OCI-LY7 (cell line): ENCODE results near the gene UBA1. TPM values are rescaled to one million over a fixed set of nuclear protein-coding genes. Genes with fewer than 3 reads are reported as not detected.

ENCODE experiments used
- BruUV-seq: library from RNA; stranded (reverse); fragments of 400-500 nt; replicated peaks from 2 replicates; lab custom pipeline; 2021; lab: Mats Ljungman, UMichigan
- CTCF ChIA-PET: fragments of 300-600 bp; sonication (Branson Sonifier 250); formaldehyde crosslinking; loops from one replicate; lab custom pipeline; 2022; ENCODE audit warnings: antibody characterized with exemption; ENCODE audit not compliant: unreplicated experiment; lab: Charles Lee
- POLR2A ChIA-PET: fragments of 300-600 bp; sonication (Branson Sonifier 250); formaldehyde crosslinking; loops from one replicate; lab custom pipeline; 2022; ENCODE audit warnings: antibody characterized with exemption; lab: Charles Lee
- DNase-seq: peaks from one replicate; pipeline ENCODE4 v3.0.0-alpha.2; 2015; ENCODE audit warnings: low spot score
- H2AFZ ChIP-seq: fragments of 200-600 bp; sonication (generic), shearing (Covaris generic); 2 replicates; pipeline ENCODE4 v1.6.1; 2014; ENCODE audit warnings: mild to moderate bottlenecking, antibody characterized with exemption, low read length, moderate library complexity
- H3K27ac ChIP-seq: fragments of 200-600 bp; sonication (generic); 2 replicates; pipeline ENCODE4 v1.5.1; 2014; ENCODE audit warnings: mixed run types, low read depth, mild to moderate bottlenecking, moderate library complexity, low read length, inconsistent platforms; ENCODE audit not compliant: poor library complexity, severe bottlenecking
- H3K36me3 ChIP-seq: fragments of 200-600 bp; sonication (generic); 2 replicates; pipeline ENCODE4 v1.6.1; 2014; ENCODE audit warnings: mild to moderate bottlenecking, antibody characterized with exemption, low read length, moderate library complexity, mixed read lengths; ENCODE audit not compliant: insufficient read depth
- H3K4me1 ChIP-seq: fragments of 200-600 bp; sonication (generic); 2 replicates; pipeline ENCODE4 v1.5.1; 2014; ENCODE audit warnings: mild to moderate bottlenecking, low read length; ENCODE audit not compliant: insufficient read depth, poor library complexity, severe bottlenecking
- H3K4me2 ChIP-seq: fragments of 200-600 bp; sonication (generic); 2 replicates; pipeline ENCODE4 v1.6.1; 2014; ENCODE audit warnings: mild to moderate bottlenecking, low read length
- H3K4me3 ChIP-seq: fragments of 200-600 bp; sonication (generic); 2 replicates; pipeline ENCODE4 v1.5.1; 2014; ENCODE audit warnings: mild to moderate bottlenecking, low read depth, low read length; ENCODE audit not compliant: poor library complexity, severe bottlenecking
- H3K79me2 ChIP-seq: fragments of 200-600 bp; sonication (generic); 2 replicates; pipeline ENCODE4 v1.6.1; 2016; ENCODE audit warnings: low read depth, mild to moderate bottlenecking, low read length, moderate library complexity, mixed read lengths; ENCODE audit not compliant: insufficient read depth
- H3K9me2 ChIP-seq: fragments of 200-600 bp; sonication (generic); 2 replicates; pipeline ENCODE4 v1.6.1; 2016; ENCODE audit warnings: mild to moderate bottlenecking, low read length, mixed read lengths; ENCODE audit not compliant: insufficient read depth
- H3K9me3 ChIP-seq: fragments of 200-600 bp; sonication (generic); 2 replicates; pipeline ENCODE4 v1.6.1; 2014; ENCODE audit warnings: mild to moderate bottlenecking, mixed run types, low read length, mixed read lengths
- H4K20me1 ChIP-seq: fragments of 200-600 bp; sonication (generic); 2 replicates; pipeline ENCODE4 v1.6.1; 2014; ENCODE audit warnings: mild to moderate bottlenecking, antibody characterized with exemption, low read length, moderate library complexity, mixed read lengths; ENCODE audit not compliant: insufficient read depth
- CTCF ChIP-seq: fragments of 200-600 bp; sonication (generic); conservative IDR thresholded peaks from 2 replicates; pipeline ENCODE4 v1.5.1; 2014; ENCODE audit warnings: mild to moderate bottlenecking, antibody characterized with exemption, low read length, moderate library complexity, mixed read lengths
- EZH2phosphoT487 ChIP-seq: fragments of 200-600 bp; sonication (generic); IDR thresholded peaks from 2 replicates; pipeline ENCODE4 v1.6.1; 2018; ENCODE audit warnings: low read depth, borderline replicate concordance, mild to moderate bottlenecking, mixed run types, antibody characterized with exemption, low read length, moderate library complexity, mixed read lengths
- intact Hi-C: fragments of 100-400 bp; cut with micrococcal nuclease; formaldehyde crosslinking; loops from one replicate; pipeline ENCODE4 v1.10.0; 2022; ENCODE audit not compliant: unreplicated experiment
- total RNA-seq, 2 experiments: library from RNA; depleted of rRNA in 1 of 2; stranded (reverse); fragments of >200 nt in 1 of 2; shearing (Covaris generic) in 1 of 2; gene quantifications; 2 replicates each; pipeline ENCODE4 v1.2.3, GENCODE V29; 2014 to 2022

The UBA1 gene
- total RNA-seq, 2 experiments from 2014 or later: 169 to 294 TPM

GRCh38 chrX:47182106-47182700, 11.4 kb upstream of the UBA1 start:
- no peaks in the 10 kb centered on the region for H3K79me2 ChIP-seq
- intact Hi-C loops: no loop called here
- H3K4me3 ChIP-seq: no peak overlapping the region
- CTCF ChIA-PET: no interaction called here
- no peaks in the 10 kb centered on the region for H3K9me3 ChIP-seq
- H4K20me1 ChIP-seq: no peaks in the 10 kb centered on the region
- no peak overlapping the region for H2AFZ ChIP-seq
- H3K27ac ChIP-seq: no peak overlapping the region
- no peak for TF ChIP-seq EZH2phosphoT487
- no peak for TF ChIP-seq CTCF
- BruUV-seq: no TSS peak
- H3K4me1 ChIP-seq: no peaks in the 10 kb centered on the region
- no peak overlapping the region for H3K4me2 ChIP-seq
- H3K36me3 ChIP-seq: peaks cover 46% of the 10 kb centered on the region
- no peaks in the 10 kb centered on the region for H3K9me2 ChIP-seq
- DNase-seq: no peak
- POLR2A ChIA-PET: no interaction called here

GRCh38 chrX:47184486-47184885, 9.1 kb upstream of the UBA1 start:
- intact Hi-C loops: no loop called here
- no TSS peak for BruUV-seq
- ChIA-PET CTCF (no interaction called here), POLR2A (no interaction called here)
- H2AFZ ChIP-seq: no peak overlapping the region
- DNase-seq: no peak
- H4K20me1 ChIP-seq: no peaks in the 10 kb centered on the region
- H3K79me2 ChIP-seq: no peaks in the 10 kb centered on the region
- H3K4me2 ChIP-seq: no peak overlapping the region
- TF ChIP-seq CTCF (no peak), EZH2phosphoT487 (no peak)
- H3K4me3 ChIP-seq: no peak overlapping the region
- H3K4me1 ChIP-seq: no peaks in the 10 kb centered on the region
- no peaks in the 10 kb centered on the region for H3K9me2 ChIP-seq
- no peaks in the 10 kb centered on the region for H3K9me3 ChIP-seq
- H3K36me3 ChIP-seq: peaks cover 37% of the 10 kb centered on the region
- H3K27ac ChIP-seq: no peak overlapping the region

GRCh38 chrX:47185241-47185640, 8.4 kb upstream of the UBA1 start:
- intact Hi-C loops: no loop called here
- POLR2A ChIA-PET: no interaction called here

More at GRCh38 chrX:47185241-47185640, 8.4 kb upstream of the UBA1 start:
- CTCF ChIA-PET: no interaction called here
- DNase-seq: no peak
- no peak for TF ChIP-seq EZH2phosphoT487
- TF ChIP-seq CTCF: no peak
- H3K79me2 ChIP-seq: no peaks in the 10 kb centered on the region
- H3K9me2 ChIP-seq: no peaks in the 10 kb centered on the region
- H3K36me3 ChIP-seq: peaks cover 37% of the 10 kb centered on the region
- H3K4me1 ChIP-seq: peaks cover 4% of the 10 kb centered on the region
- no peak overlapping the region for H3K4me2 ChIP-seq
- H2AFZ ChIP-seq: no peak overlapping the region
- H3K4me3 ChIP-seq: no peak overlapping the region
- H3K27ac ChIP-seq: no peak overlapping the region
- no peaks in the 10 kb centered on the region for H3K9me3 ChIP-seq
- BruUV-seq: no TSS peak
- no peaks in the 10 kb centered on the region for H4K20me1 ChIP-seq
